Measurements from ENCODE around the gene ARHGAP40. TPM values are rescaled to one million over a fixed set of nuclear protein-coding genes. Genes with fewer than 3 reads are reported as not detected.

Gene ARHGAP40
- total and polyA plus RNA-seq, 4 donors: 0.57 to 5.0 (median 1.1) TPM

GRCh38 chr20:38629979-38630378, 28.4 kb downstream of the ARHGAP40 start:
- TF ChIP-seq CTCF (IDR thresholded peaks at IDR 0.05; ENCODE audit: control extremely low read depth, extremely low read depth): no peak
- Histone ChIP-seq H3K36me3 (ENCODE audit: control insufficient read depth in 4 of 4, insufficient read depth in 4 of 4, low read length in 4 of 4) (no peaks in the 10 kb centered on the region), H3K9me3 (ENCODE audit: control insufficient read depth in 4 of 4, insufficient read depth in 3 of 4, low read length in 3 of 4) (no peaks in the 10 kb centered on the region), H3K4me3 (no peak overlapping the region), H3K4me1 (ENCODE audit: control insufficient read depth in 5 of 5, insufficient read depth in 5 of 5, low read length in 5 of 5) (no peaks in the 10 kb centered on the region), H3K27me3 (ENCODE audit: control insufficient read depth in 3 of 3, insufficient read depth in 3 of 3, low read length in 2 of 3) (no peaks in the 10 kb centered on the region), H3K9ac (ENCODE audit: insufficient read depth in 1 of 2, low read length in 2 of 2) (no peak overlapping the region), H3K27ac (ENCODE audit: low read depth in 1 of 2, low read length in 1 of 2) (no peak overlapping the region)
- no peak for DNase-seq
- no peak for ATAC-seq (ENCODE audit: insufficient read depth, low FRiP score)
- whole genome bisulfite sequencing, 2 donors: 84 to 93% methylated on average over 1 of the region's 1 CpG

- H3K27ac ChIP-seq (ENCODE audit: low read depth in 1 of 2, low read length in 1 of 2): no peak overlapping the region
- H3K4me3 ChIP-seq: no peak overlapping the region
- no peak for TF ChIP-seq CTCF (IDR thresholded peaks at IDR 0.05; ENCODE audit: control extremely low read depth, extremely low read depth)
- peaks cover 0 to under 1% (median 0%) of the 10 kb centered on the region in 5 donors for H3K4me1 ChIP-seq (ENCODE audit: control insufficient read depth in 5 of 5, insufficient read depth in 5 of 5, low read length in 5 of 5)
- no peaks in the 10 kb centered on the region for H3K9me3 ChIP-seq (ENCODE audit: control insufficient read depth in 4 of 4, insufficient read depth in 3 of 4, low read length in 3 of 4)
- no peak overlapping the region for H3K9ac ChIP-seq (ENCODE audit: insufficient read depth in 1 of 2, low read length in 2 of 2)
- H3K36me3 ChIP-seq (ENCODE audit: control insufficient read depth in 4 of 4, insufficient read depth in 4 of 4, low read length in 4 of 4): no peaks in the 10 kb centered on the region
- 72 to 73% methylated on average over 6 of the region's 6 CpGs for WGBS, 2 donors
- ATAC-seq (ENCODE audit: insufficient read depth, low FRiP score) (no peak), DNase-seq (no peak)
- H3K27me3 ChIP-seq (ENCODE audit: control insufficient read depth in 3 of 3, insufficient read depth in 3 of 3, low read length in 2 of 3): no peaks in the 10 kb centered on the region
These were observed 29.1 kb downstream of the ARHGAP40 start for GRCh38 chr20:38630727-38631126.

- no peak for TF ChIP-seq CTCF (IDR thresholded peaks at IDR 0.05; ENCODE audit: control extremely low read depth, extremely low read depth)
- no peaks in the 10 kb centered on the region for H3K36me3 ChIP-seq (ENCODE audit: control insufficient read depth in 4 of 4, insufficient read depth in 4 of 4, low read length in 4 of 4)
- no peak overlapping the region for H3K4me3 ChIP-seq
- H3K9me3 ChIP-seq (ENCODE audit: control insufficient read depth in 4 of 4, insufficient read depth in 3 of 4, low read length in 3 of 4): peaks cover 0 to 2% (median 0%) of the 10 kb centered on the region in 4 donors
- ATAC-seq (ENCODE audit: insufficient read depth, low FRiP score) (no peak), DNase-seq (no peak)
- no peak overlapping the region for H3K27ac ChIP-seq (ENCODE audit: low read depth in 1 of 2, low read length in 1 of 2)
- WGBS, 2 donors: 58 to 68% methylated on average over 5 of the region's 5 CpGs
- H3K4me1 ChIP-seq (ENCODE audit: control insufficient read depth in 5 of 5, insufficient read depth in 5 of 5, low read length in 5 of 5): peaks cover 0 to 1% (median 0%) of the 10 kb centered on the region in 5 donors
- no peaks in the 10 kb centered on the region for H3K27me3 ChIP-seq (ENCODE audit: control insufficient read depth in 3 of 3, insufficient read depth in 3 of 3, low read length in 2 of 3)
- H3K9ac ChIP-seq (ENCODE audit: insufficient read depth in 1 of 2, low read length in 2 of 2): no peak overlapping the region
These were observed 29.8 kb downstream of the ARHGAP40 start for GRCh38 chr20:38631155-38632022.

All from lung (tissue), 12 donors.